GM21447 (cell line): Measurements from ENCODE around the gene ERGIC3.

ENCODE experiments used
- ATAC-seq: cut with Tn5 transposase; IDR thresholded peaks from one replicate; pipeline ENCODE4 v1.9.1; 2021; ENCODE audit not compliant: unreplicated experiment

ERGIC3 gene

DNA sequence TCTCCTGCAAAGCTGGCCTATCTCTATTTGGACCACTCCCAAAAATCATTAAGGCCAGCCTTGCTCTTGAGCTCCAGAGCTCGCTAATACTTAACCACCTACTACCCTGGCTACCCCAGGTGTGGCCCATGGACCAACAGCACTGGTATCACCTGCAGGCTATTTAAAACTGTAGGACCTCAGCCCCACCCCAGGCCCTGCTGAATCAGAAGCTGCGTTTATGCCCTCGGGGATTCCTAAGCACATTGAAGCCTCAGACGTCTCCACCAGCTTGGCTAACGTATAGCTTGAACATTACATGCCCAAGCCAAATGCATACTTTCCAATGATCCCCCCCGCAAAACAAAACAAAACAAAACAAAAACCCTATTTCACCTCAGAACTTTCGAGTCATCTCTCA is 54.0 kb downstream of the ERGIC3 start:
- ATAC-seq, result no peak

DNA sequence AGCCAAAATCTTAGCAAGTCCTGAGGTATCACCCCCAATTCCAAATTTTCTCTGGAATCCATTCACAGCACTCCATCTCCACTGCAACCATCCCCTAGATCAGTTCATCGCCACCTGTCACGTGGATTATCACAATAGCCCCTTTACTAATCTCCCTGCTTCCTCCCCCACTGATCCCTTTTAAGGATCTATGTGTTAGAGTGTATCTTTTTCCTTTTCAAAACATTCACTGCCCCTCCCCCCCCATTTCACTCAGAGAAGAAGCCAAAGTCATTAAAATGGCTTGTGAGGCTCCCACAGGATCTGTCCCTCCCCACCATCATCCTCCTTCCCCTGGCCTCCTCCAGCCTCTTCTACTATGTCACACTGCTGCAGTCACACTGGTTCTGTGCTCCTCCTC is 55.3 kb downstream of the ERGIC3 start:
- ATAC-seq, result no peak

DNA sequence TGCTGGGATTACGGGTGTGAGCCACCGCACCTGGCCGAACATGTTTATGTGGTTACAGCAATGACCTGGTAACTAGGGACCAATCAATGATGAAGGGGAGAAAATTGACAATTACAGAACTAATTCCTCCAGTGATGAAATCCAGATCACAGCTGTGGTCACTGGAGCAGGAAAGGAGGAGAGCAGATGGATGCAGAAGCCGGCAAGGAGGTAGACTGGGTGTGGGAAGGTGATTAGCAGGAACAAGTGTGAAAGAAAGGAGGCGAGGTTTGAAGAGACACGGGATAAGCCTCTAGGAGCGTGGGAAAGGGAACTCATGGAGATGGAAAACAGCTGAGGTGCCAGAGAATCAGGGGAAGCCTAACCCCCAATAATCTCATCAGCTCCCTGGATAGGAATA is 56.6 kb downstream of the ERGIC3 start:
- ATAC-seq, result no peak

DNA sequence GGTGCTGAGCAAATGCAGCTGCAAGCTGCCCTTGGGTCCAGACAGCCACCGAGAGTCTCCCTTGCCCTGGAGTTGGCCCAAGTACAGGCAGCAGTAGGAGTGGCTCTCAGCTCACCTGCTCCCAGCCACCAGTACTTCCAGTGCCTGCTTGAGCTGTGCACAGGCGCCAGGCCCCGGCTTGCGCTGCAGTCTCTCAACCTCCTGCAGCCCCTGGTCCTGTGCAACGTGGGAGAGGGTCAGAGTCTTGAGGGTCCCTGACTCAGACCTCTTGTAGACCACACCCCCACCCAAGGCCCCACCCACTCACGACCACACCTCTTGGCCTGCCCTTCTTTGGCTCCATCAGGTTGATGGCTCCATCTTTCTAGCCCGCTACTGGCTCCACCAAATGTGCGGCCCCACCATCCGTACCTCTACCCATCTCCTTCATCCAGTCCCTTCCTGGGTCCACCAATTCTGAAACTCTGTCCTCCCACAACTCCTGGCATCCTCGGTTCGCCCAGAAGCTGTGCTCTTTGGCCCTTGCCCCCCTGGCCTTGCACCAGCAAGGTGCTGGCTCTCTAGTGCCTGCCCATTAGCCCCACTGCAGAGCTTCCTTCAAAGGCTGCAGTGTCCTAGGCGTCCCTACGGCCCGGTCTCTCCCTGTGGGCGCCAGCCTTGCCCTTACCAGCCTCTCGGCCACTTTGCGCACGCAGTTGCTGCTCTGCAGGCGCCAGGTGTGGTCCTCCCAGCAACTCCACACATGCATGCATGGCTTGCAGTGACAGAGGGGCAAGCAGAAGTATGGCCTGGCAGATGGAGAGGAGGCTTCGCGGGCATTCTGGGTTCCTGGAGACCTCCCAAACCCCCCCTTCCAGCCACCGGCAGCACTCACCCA is 57.3 kb downstream of the ERGIC3 start:
- no peak for ATAC-seq

DNA sequence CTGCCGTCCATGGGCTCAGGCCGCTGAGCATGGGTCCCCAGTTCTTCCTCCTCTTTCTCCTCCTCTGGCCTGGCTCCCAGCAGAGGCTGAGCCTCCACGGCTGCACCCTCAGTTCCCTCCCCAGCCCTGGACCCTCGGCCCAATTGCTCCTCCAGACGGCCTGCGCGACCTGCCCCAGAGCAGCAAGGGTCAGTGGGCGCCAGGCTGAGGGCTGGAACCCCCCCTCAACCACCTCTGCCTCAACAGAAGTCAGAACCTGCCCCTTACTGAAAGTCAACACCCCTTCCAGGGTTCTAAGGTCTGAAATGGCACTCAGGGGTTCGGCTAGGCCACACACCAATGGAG is 57.9 kb downstream of the ERGIC3 start:
- no peak for ATAC-seq

DNA sequence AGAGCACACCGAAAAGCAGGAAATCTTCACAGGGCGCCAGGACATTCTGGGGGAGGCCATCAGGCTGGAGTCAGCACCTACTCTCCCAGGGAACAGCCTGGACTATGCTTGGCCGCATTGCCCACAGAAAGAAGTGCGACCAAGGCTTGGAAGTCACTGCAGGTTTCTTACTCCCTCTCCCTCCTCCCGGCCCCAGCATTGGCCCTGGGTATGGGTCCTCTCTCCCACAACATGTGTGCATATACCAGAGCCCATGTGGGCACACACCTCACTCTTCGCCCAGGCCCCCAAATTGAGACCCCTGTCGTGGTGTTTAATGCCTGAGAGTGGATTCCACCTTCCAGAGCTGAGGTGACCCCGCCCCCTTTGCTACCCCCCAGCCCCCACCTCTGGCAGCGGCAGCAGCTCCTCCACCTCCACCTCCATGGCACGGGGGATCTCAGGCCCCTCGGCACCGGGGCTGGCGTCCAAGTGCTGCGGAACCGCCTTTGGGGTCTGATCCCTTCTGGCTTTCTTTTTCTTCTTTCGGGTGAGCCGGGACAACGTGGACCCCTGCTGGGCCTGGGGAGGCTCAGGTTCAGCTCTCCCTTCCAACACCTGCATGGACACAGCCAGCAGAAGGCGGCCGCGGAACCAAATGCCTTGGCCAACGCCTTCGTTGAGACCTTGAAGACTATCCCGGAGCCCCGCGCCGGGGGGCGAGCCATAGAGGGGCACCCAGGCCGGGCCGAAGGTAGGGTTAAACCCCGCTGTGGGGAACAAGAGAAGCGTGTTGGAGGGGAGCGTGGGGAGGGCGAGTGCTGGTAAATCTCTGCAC is 58.5 kb downstream of the ERGIC3 start:
- no peak for ATAC-seq

DNA sequence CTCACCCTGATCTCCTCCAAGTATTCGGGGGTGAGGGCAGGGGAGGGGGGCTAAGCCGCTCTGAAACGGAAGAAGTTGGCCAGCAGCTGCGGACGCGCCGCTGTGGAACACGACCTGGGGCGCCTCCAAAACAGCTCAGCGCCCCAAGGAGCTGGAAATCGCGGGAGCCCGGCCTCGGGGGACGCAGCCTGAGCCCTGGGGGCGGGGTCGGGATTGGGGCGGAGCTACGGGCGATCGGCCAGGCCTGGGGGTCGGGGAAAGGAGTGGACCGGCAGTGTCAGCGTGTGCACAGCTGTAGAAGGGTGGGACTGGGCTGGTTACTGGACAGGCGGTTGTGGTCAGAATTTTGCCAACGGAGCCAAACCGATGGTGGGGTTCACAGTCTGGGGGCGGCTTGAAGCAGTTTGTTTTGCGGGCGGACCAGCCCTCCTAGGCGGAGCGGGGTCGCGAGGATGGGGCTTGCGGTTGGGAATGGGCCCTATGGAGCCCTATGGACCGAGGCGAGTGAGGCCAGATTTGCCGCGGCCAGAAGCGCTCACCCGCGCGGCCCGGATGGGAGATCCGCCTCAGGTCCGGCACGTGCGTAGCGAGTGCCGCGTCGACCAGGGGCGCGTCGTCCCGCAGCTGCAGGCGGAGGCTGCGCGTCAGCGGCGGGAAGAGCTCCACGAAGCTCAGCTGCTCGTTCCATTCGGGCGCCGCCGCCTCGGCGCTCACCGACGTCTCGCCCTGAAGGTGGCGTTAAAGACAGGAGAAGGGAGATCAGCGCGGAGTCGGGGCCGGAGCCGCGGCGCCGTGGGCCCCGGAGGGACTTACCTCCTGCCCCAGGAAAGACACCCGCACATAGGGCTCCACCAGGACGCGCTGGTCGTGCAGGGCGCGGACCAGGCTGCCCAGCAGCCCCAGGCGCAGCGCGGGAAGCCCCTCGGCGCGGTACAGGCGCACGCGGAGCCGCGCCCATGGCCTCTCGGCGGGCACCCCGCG is 59.4 kb downstream of the ERGIC3 start:
- peak; percentile 72 for ATAC-seq

DNA sequence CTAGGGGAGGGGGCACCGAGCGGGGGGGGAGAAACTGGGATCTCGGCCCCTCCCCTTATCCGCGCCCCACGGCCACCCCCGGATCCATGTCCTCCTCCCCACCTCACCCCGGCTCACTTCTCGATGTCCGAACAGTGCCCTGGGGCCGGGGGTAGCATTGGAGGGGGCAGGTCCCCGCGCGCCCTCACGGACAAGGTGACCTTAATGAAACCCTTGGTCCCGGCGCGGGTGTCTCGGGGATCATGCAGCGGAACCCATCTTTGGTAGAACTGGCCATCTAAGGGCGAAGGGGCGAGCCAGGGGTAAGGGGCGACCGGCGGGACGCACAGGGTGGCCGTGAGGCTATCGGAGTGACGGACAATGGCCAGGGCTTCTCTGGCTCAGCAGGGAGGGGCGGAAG is 60.1 kb downstream of the ERGIC3 start:
- ATAC-seq, result no peak

DNA sequence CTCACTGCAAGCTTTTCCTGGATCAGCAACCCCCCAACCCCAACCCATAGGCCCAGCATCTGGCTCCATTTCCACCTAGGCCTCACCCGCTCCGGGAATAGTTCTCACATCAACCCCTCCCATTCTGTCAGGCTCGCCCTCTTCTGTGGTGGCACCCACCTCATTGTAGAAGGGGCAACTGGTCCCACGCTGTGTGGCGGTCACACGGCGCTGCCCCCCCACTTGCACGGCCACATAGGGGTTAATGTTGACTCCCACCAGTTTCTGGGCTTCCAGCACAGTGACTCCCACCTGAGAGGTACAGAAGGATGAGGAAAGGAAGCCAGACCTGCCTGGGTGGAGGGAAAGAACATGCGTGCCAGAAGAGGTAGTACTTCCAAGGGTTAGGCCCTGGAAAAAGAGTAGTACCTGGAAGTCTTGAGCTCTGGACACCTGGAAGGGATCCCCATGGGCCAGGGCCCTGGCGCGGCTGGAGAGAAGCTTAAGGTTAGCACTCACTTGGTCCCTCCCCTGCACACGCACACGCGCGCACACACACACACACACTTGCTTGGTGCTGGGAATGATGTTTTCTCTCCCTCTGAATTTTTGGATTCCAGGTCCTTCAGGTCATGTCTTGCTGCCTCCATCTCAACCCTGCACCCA is 61.1 kb downstream of the ERGIC3 start:
- no peak for ATAC-seq

DNA sequence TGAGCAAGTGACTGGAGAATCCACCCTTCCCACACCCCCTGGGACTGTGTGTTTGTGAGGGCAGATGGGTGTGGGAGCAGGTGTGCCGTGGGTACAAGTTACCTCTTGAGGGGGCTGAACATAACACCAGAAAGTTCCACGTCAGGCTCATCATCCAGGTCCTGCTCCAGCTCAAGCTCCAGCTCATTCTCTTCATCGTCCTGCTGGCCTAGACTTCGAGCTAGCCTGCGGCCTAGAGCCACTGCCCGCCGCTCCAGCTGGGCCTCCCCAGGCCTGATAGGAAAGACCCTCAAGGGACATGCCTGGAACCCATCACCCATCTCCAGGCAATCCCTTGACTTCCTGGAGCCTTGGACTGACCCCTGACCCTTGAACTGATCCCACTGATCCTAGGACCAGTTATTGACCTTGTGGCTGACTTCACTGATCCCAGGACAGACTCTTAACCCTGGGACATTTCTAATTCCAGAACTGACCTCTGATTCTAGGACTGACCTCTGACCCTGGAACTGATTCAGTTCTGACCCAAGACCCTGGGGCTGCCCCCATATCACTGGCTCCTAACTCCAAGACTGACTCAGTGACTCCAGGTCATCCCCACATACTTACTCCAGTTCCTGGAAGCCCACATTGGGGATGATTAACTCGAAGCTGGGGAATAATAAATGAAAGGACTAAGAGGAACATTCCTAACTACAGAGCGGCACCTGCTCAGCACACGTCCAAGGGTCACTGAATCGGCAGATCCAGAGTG is 62.0 kb downstream of the ERGIC3 start:
- no peak for ATAC-seq

DNA sequence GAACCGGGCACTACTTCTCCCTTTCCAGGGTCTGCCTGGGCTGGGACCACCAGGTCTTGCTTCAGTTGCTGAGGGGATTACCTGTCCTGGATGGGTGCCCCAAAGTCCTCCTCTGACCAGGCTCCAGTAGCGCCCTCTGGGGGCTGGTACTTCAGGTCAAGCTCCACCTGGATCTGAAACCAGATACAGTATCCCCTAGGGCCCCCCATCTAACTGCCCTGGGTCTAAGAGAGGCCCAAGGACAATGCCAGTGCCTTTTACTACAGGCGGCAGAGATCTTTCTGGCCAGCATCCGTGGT is 62.5 kb downstream of the ERGIC3 start:
- no peak for ATAC-seq

DNA sequence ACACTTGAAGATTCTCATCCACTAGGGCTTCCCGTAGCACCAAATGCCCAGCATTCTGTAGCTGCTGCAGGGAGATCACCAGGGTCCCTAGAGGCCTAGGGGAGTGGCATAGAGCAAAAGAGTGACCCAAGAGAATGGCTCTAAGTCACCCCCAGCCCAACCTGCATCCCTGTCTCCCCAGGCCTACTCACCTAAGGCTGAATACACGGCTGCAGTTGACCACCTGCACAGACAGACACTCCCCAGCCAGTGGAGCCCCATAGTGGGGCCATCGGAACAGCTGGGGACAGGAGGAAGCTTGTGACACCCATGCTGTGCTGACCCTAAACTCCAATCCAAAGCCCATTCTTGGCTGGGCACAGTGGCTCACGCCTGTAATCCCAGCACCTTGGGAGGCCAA is 64.2 kb downstream of the ERGIC3 start:
- ATAC-seq, result no peak
